Measurements from ENCODE around the gene TPSAB1.

Gene TPSAB1

GRCh38 chr16:1288813-1289476 lies 48.4 kb downstream of the TPSAB1 start:
- DNase-seq: no peak

- no peak for DNase-seq
These were observed 49.0 kb downstream of the TPSAB1 start for GRCh38 chr16:1289477-1289866.

- no peak for DNase-seq
These were observed 49.6 kb downstream of the TPSAB1 start for GRCh38 chr16:1290063-1290501.

GRCh38 chr16:1290860-1291575 lies 50.5 kb downstream of the TPSAB1 start:
- peak; percentile 57 for DNase-seq

- DNase-seq: peak; percentile 71
These were observed 51.1 kb downstream of the TPSAB1 start for GRCh38 chr16:1291576-1291974.

Data from SHP77 treated with DMSO at 0.1 percent for 48 hours (cell line).